Measurements from ENCODE around the gene ADGRV1.

DNA sequence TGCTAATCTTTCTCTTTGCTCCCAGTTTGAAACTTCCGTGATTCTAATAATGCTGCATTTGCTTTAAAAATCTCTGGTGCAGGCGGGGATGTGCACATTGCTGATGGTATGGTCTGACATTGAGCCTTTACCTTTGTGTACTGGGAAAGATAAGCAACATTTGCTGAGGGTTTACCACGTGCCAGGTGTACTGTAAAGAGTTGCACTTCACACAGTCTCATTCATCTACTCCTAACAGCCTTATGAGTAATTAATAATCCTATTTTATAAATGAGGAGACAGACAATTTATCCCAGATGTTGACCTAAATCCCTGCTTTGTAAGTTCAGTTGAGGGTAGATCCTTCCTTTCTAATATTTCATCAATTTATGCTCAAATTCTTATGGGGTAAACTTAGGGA is 726 bp upstream of the ADGRV1 start:
- TF ChIP-seq, protein P1, sequence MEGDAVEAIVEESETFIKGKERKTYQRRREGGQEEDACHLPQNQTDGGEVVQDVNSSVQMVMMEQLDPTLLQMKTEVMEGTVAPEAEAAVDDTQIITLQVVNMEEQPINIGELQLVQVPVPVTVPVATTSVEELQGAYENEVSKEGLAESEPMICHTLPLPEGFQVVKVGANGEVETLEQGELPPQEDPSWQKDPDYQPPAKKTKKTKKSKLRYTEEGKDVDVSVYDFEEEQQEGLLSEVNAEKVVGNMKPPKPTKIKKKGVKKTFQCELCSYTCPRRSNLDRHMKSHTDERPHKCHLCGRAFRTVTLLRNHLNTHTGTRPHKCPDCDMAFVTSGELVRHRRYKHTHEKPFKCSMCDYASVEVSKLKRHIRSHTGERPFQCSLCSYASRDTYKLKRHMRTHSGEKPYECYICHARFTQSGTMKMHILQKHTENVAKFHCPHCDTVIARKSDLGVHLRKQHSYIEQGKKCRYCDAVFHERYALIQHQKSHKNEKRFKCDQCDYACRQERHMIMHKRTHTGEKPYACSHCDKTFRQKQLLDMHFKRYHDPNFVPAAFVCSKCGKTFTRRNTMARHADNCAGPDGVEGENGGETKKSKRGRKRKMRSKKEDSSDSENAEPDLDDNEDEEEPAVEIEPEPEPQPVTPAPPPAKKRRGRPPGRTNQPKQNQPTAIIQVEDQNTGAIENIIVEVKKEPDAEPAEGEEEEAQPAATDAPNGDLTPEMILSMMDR (IDR thresholded peaks at IDR 0.05): no peak
- no peak for TF ChIP-seq POLR2A (IDR thresholded peaks at IDR 0.05)
